Left renal cortex interstitium (tissue), 4 donors: ENCODE measurements around the gene DCTN5. TPM values are rescaled to one million over a fixed set of nuclear protein-coding genes. Genes with fewer than 3 reads are reported as not detected.
"Not testable (repeated sequence)": the region's sequence is repeated elsewhere in the genome, so short reads cannot be mapped to it uniquely, and the experiment has no call there.

Experiments used
- DNase-seq, 4 donors: peaks; one replicate each; pipeline ENCODE4 v3.0.0-alpha.2; 2013; ENCODE audit warnings: low read depth in 4 of 4, low spot score in 2 of 4, missing footprints in 1 of 4
- polyA plus RNA-seq, 4 donors: library from polyadenylated mRNA; unstranded; fragments of 120-200 nt; gene quantifications; one replicate each; pipeline ENCODE4 v1.2.1, GENCODE V29; 2013; ENCODE audit not compliant: insufficient read length in 4 of 4

Gene DCTN5
- polyA plus RNA-seq: 10 to 100 TPM; 55.9 to 71.1 (median 64.8) TPM

- peak; percentile 67 to 88 (median 75) for DNase-seq
These were observed at the start of gene DCTN5, which contains the start of gene PALB2 for GRCh38 chr16:23640931-23641765. TSS of gene DCTN5 (plus strand) at chr16:23641466. CDS start at chr16:23641543, 77 bp downstream. TSS of gene PALB2 (minus strand) at chr16:23641310. CDS start at chr16:23641157, 153 bp downstream.

GRCh38 chr16:23594186-23594585 lies 47.1 kb upstream of the DCTN5 start:
- DNase-seq: no peak

- DNase-seq: peak in 1 of 4 donors; percentile 0
These were observed 45.9 kb upstream of the DCTN5 start for GRCh38 chr16:23595246-23595950.

GRCh38 chr16:23595951-23596720 lies 45.1 kb upstream of the DCTN5 start, which contains the start of gene NDUFAB1:
TSS of gene NDUFAB1 (minus strand) at chr16:23596316. CDS start at chr16:23596290, 26 bp downstream.
- DNase-seq: peak; percentile 37 to 79 (median 74)

GRCh38 chr16:23597003-23597756 lies 44.1 kb upstream of the DCTN5 start:
- DNase-seq: no peak

- no peak for DNase-seq
These were observed 33.5 kb upstream of the DCTN5 start for GRCh38 chr16:23607726-23608125.

GRCh38 chr16:23608194-23608593 lies 33.1 kb upstream of the DCTN5 start:
- DNase-seq: no peak

GRCh38 chr16:23609929-23610328 lies 31.3 kb upstream of the DCTN5 start:
- no peak for DNase-seq

- not testable (repeated sequence) for DNase-seq
These were observed 30.4 kb upstream of the DCTN5 start for GRCh38 chr16:23610905-23611304.

GRCh38 chr16:23611936-23612335 lies 29.3 kb upstream of the DCTN5 start:
- DNase-seq: no peak

- no peak for DNase-seq
These were observed 25.5 kb upstream of the DCTN5 start for GRCh38 chr16:23615805-23616204.

- DNase-seq: no peak
These were observed 17.2 kb upstream of the DCTN5 start for GRCh38 chr16:23624092-23624491.

GRCh38 chr16:23629516-23629915 lies 11.8 kb upstream of the DCTN5 start:
- DNase-seq: no peak

GRCh38 chr16:23631874-23632273 lies 9.4 kb upstream of the DCTN5 start:
- DNase-seq: not testable (repeated sequence)

- DNase-seq: no peak
These were observed 6.7 kb upstream of the DCTN5 start for GRCh38 chr16:23634461-23635036.

GRCh38 chr16:23635958-23636357 lies 5.3 kb upstream of the DCTN5 start:
- DNase-seq: no peak

GRCh38 chr16:23640615-23640930 lies 693 bp upstream of the DCTN5 start:
- DNase-seq: peak in 2 of 4 donors; percentile 0 to 6

GRCh38 chr16:23642246-23642774 lies 1.0 kb downstream of the DCTN5 start:
- no peak for DNase-seq

- no peak for DNase-seq
These were observed 9.6 kb downstream of the DCTN5 start for GRCh38 chr16:23650674-23651416.
